K562 (cell line): ENCODE results near the gene AS3MT. TPM values are rescaled to one million over a fixed set of nuclear protein-coding genes. Genes with fewer than 3 reads are reported as not detected.

ENCODE experiments used
- ATAC-seq: fragments of 200-7000 bp; cut with Tn5 transposase; 3 replicates; pipeline ENCODE4 v1.9.1; 2020; ENCODE audit warnings: moderate library complexity
- BruUV-seq: library from RNA; stranded (reverse); fragments of 400-500 nt; replicated peaks from 2 replicates; lab custom pipeline; 2021; lab: Mats Ljungman, UMichigan
- CTCF ChIA-PET: fragments of 300-600 bp; formaldehyde crosslinking; extraction: SDS; loops from one replicate; lab custom pipeline; 2021; ENCODE audit warnings: low intra/inter-chr PET ratio; lab: Yijun Ruan, JAX
- POLR2A ChIA-PET: fragments of 300-600, 350-650 bp; sonication (Branson Sonifier 250); formaldehyde crosslinking; extraction: SDS; loops from one replicate; lab custom pipeline; 2021; ENCODE audit warnings: antibody characterized with exemption, inconsistent platforms; lab: Yijun Ruan, JAX
- DNase-seq, 4 experiments: peaks; one replicate each; pipeline versions ENCODE4 v3.0.0 to v3.0.0-alpha.2; 2011 to 2018; ENCODE audit warnings: low spot score in 3 of 4, mixed read lengths in 3 of 4; ENCODE audit errors: extremely low read depth in 1 of 4
- FAIRE-seq: peaks from 2 replicates; lab custom pipeline; 2011; peaks lifted over from hg19 to GRCh38; lab: Jason Lieb, UNC
- H2AFZ ChIP-seq: 2 replicates; pipeline ENCODE4 v1.6.0; 2011; ENCODE audit warnings: low read depth, low read length, control low read depth, inconsistent platforms
- H3K27ac ChIP-seq: fragments of 200-600 bp; 3 replicates; pipeline ENCODE4 v1.8.0; 2011; ENCODE audit warnings: low read depth, mild to moderate bottlenecking, control low read depth, inconsistent platforms, low read length, moderate library complexity, mixed read lengths; ENCODE audit errors: extremely low read depth
- H3K27me3 ChIP-seq, 2 experiments: fragments of 300-600 bp in 1 of 2; 2 replicates in 1 of 2; 3 replicates in 1 of 2; pipeline versions ENCODE4 v1.6.0 to v1.8.0; 2011; ENCODE audit warnings: inconsistent platforms in 2 of 2, low read length in 2 of 2, mild to moderate bottlenecking in 1 of 2, mixed read lengths in 1 of 2, moderate library complexity in 1 of 2; ENCODE audit not compliant: control insufficient read depth in 2 of 2, insufficient read depth in 2 of 2
- H3K36me3 ChIP-seq: fragments of 300-600 bp; 3 replicates; pipeline ENCODE4 v1.8.0; 2011; ENCODE audit warnings: mild to moderate bottlenecking, low read length, inconsistent platforms; ENCODE audit not compliant: control insufficient read depth, insufficient read depth
- H3K4me1 ChIP-seq, 2 experiments: fragments of 200-600 bp in 1 of 2; replicated peaks in 1 of 2; 2 replicates in 1 of 2; 3 replicates in 1 of 2; pipeline versions ENCODE4 v1.5.1 to v1.8.0; 2011; ENCODE audit warnings: inconsistent platforms in 2 of 2, low read length in 2 of 2, mild to moderate bottlenecking in 1 of 2, mixed read lengths in 1 of 2, moderate library complexity in 1 of 2; ENCODE audit not compliant: control insufficient read depth in 2 of 2, insufficient read depth in 2 of 2
- H3K4me2 ChIP-seq: 2 replicates; pipeline ENCODE4 v1.6.1; 2011; ENCODE audit warnings: low read length, control low read depth, inconsistent platforms, mixed read lengths; ENCODE audit not compliant: insufficient read depth
- H3K4me3 ChIP-seq: fragments of 200-600 bp; sonication (generic), shearing (Covaris generic); 2 replicates; pipeline ENCODE4 v1.5.1; 2016; ENCODE audit warnings: control low read depth, inconsistent platforms
- H3K79me2 ChIP-seq: fragments of 200-600 bp; 3 replicates; pipeline ENCODE4 v1.8.0; 2011; ENCODE audit warnings: low read length, inconsistent platforms; ENCODE audit not compliant: control insufficient read depth, insufficient read depth
- H3K9ac ChIP-seq, 2 experiments: 2 replicates each; pipeline versions ENCODE4 v1.6.0 to v1.6.1; 2011; ENCODE audit warnings: low read depth in 2 of 2, low read length in 2 of 2, control low read depth in 1 of 2, inconsistent platforms in 1 of 2, mild to moderate bottlenecking in 1 of 2, mixed read lengths in 1 of 2; ENCODE audit not compliant: insufficient read depth in 1 of 2
- H3K9me1 ChIP-seq: one replicate; pipeline ENCODE4 v1.6.0; 2011; ENCODE audit warnings: inconsistent platforms, mild to moderate bottlenecking, low read length, moderate library complexity; ENCODE audit not compliant: control insufficient read depth, insufficient read depth
- H3K9me3 ChIP-seq: replicated peaks from 2 replicates; pipeline ENCODE4 v1.5.1; 2011; ENCODE audit warnings: low read depth, low read length, inconsistent platforms; ENCODE audit not compliant: control insufficient read depth, insufficient read depth
- H4K20me1 ChIP-seq: replicated peaks from 2 replicates; pipeline ENCODE4 v1.6.1; 2011; ENCODE audit warnings: low read length, inconsistent platforms, mixed read lengths; ENCODE audit not compliant: control insufficient read depth, insufficient read depth
- DPF2 ChIP-seq: fragments of 450-650 bp; IDR thresholded peaks from 2 replicates; pipeline ENCODE4 v1.6.1; 2016
- HDAC2 ChIP-seq: fragments of 450-650 bp; IDR thresholded peaks from 2 replicates; pipeline ENCODE4 v1.6.1; 2016; ENCODE audit warnings: mild to moderate bottlenecking
- PPARD ChIP-seq: fragments of 250-450 bp; sonication (Bioruptor Pico); IDR thresholded peaks from 2 replicates; pipeline ENCODE4 v1.8.0; 2022; ENCODE audit warnings: inconsistent platforms, mild to moderate bottlenecking, moderate library complexity
- SMARCE1 ChIP-seq: fragments of 450-650 bp; IDR thresholded peaks from 2 replicates; pipeline ENCODE4 v1.7.1; 2016; ENCODE audit warnings: mild to moderate bottlenecking
- SP2 ChIP-seq: IDR thresholded peaks from 2 replicates; pipeline ENCODE4 v1.6.1; 2011; ENCODE audit warnings: mild to moderate bottlenecking, low read depth, low read length, moderate library complexity; ENCODE audit not compliant: poor library complexity, severe bottlenecking; ENCODE audit errors: extremely low read depth
- TBL1XR1 ChIP-seq, 2 experiments: IDR thresholded peaks; 2 replicates each; pipeline ENCODE4 v1.6.1; 2012; ENCODE audit warnings: improper control_type of control experiment in 2 of 2, low read length in 2 of 2, mild to moderate bottlenecking in 1 of 2
- ZNF354B ChIP-seq: fragments of 250-450 bp; sonication (Bioruptor Pico); IDR thresholded peaks from 2 replicates; pipeline ENCODE4 v1.4.0; 2020
- ZNF436 ChIP-seq: fragments of 250-450, 450-650 bp; sonication (Bioruptor Pico); formaldehyde crosslinking; IDR thresholded peaks from 2 replicates; pipeline ENCODE4 v1.7.0; 2020; ENCODE audit warnings: mild to moderate bottlenecking
- WGBS: fragments of 100-300 bp; shearing (Covaris generic); methylation state at CpG from one replicate; pipeline ENCODE4 v1.1.6; 2016; ENCODE audit warnings: low coverage, mixed read lengths; ENCODE audit not compliant: insufficient coverage; ENCODE audit errors: missing lambda C conversion rate; 5-methylcytosine and 5-hydroxymethylcytosine counted together
- in situ Hi-C: fragments of 300-500 bp; cut with MboI; formaldehyde crosslinking; loops from 4 replicates; pipeline ENCODE4 v1.15.0; 2018; ENCODE audit warnings: inconsistent platforms, mixed read lengths
- intact Hi-C: fragments of 100-400 bp; cut with micrococcal nuclease; formaldehyde crosslinking; loops from 2 replicates; pipeline ENCODE4 v1.14.2; 2022
- polyA plus RNA-seq, 8 experiments: library from polyadenylated mRNA; depleted of rRNA in 4 of 8; stranded (reverse) in 5 of 8; unstranded in 3 of 8; fragments of >200 nt; fragmentation: Nextera tagmentation in 2 of 8; fragmentation: Illumina TruSeq in 1 of 8; extraction: Ambion mirVana in 2 of 8; extraction: Trizol in 1 of 8; gene quantifications; 2 replicates each; pipeline versions ENCODE4 v1.2.1 to v1.2.3, GENCODE V29; 2011 to 2014; ENCODE audit warnings: inconsistent platforms in 1 of 8, missing spikeins in 1 of 8
- total RNA-seq, 7 experiments: library from RNA; depleted of rRNA in 6 of 7; stranded (reverse); fragments of >200 nt in 6 of 7; fragmentation: Illumina TruSeq in 2 of 7; extraction: Trizol in 2 of 7; gene quantifications; 2 replicates each; pipeline versions ENCODE4 v1.2.1 to v1.2.3, GENCODE V29; 2011 to 2021; ENCODE audit warnings: low replicate concordance in 1 of 7

Gene AS3MT
- total and polyA plus RNA-seq, 9 of the 15 experiments (the other 6 are each of a cell fraction or from before 2014, with no cell fraction given) = 0.04 to 0.33 (median 0.19) TPM; not detected in 2

GRCh38 chr10:102914781-102915180 lies 45.5 kb downstream of the AS3MT start:
- Histone ChIP-seq H2AFZ (no peak overlapping the region), H3K9ac (no peak overlapping the region), H3K79me2 (peaks cover 11% of the 10 kb centered on the region), H3K4me3 (no peak overlapping the region), H3K27me3 (no peaks in the 10 kb centered on the region), H3K4me1 (peaks cover 0 to 26% of the 10 kb centered on the region in 2 experiments; a peak in 3 of 5 replicates), H4K20me1 (no peaks in the 10 kb centered on the region), H3K36me3 (no peaks in the 10 kb centered on the region), H3K27ac (no peak overlapping the region), H3K9me1 (no peaks in the 10 kb centered on the region), H3K9me3 (no peaks in the 10 kb centered on the region), H3K4me2 (no peak overlapping the region)
- in situ Hi-C loops (loop anchor here (5.0 kb wide), 3 partner anchors 77 to 328 kb away; partner anchors contain the start of gene CYP17A1), intact Hi-C loops (loop anchor here (5.0 to 10.0 kb wide), 3 partner anchors 48 to 570 kb away; no protein-coding TSS in a partner anchor)
- FAIRE-seq (no peak), ATAC-seq (no peak), DNase-seq (no peak)
- BruUV-seq = no TSS peak
- ChIA-PET POLR2A (no interaction called here), CTCF (interaction anchor here (0.6 kb wide), 1 partner anchor 171 kb away, joined by 5 read pairs; the partner anchor contains the start of gene WBP1L)
- 60% methylated on average over 1 of the region's 1 CpG for WGBS
- no peak for TF ChIP-seq ZNF354B (CRISPR knock-in tag)
- TF ChIP-seq PPARD (CRISPR knock-in tag) = no peak
- no peak for TF ChIP-seq HDAC2
- no peak for TF ChIP-seq DPF2
- TF ChIP-seq TBL1XR1 (IDR thresholded peaks at IDR 0.05; ENCODE audit: low read length in 2 of 2) = no peak

DNA sequence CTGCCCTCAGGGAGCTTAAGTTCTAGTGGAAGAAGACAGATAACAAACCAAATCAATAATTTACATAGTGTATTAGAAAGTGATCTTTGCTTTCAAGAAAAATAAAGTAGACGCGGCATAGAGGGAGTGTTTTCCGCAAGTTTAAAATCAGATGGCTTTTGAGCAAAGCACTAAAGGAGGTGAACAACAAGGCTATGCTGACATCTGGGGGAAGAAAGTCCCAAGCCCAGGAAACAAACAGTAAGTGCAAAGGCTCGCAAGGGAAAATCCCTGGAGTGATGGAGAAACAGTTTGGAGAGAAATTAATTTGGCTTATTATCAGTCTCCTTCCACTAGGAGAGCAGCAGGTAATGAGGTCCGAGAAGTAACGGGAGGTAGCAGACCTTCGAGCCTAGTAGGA lies 46.9 kb downstream of the AS3MT start:
- no peak for FAIRE-seq
- no TSS peak for BruUV-seq
- Histone ChIP-seq H4K20me1 (no peaks in the 10 kb centered on the region), H3K36me3 (no peaks in the 10 kb centered on the region), H3K27me3 (no peaks in the 10 kb centered on the region), H3K4me1 (peaks cover 0 to 26% of the 10 kb centered on the region in 2 experiments; a peak in 3 of 5 replicates), H3K9ac (no peak overlapping the region), H3K79me2 (peaks cover 21% of the 10 kb centered on the region), H3K9me1 (no peaks in the 10 kb centered on the region), H3K4me2 (peak overlapping the region; percentile 29; the same call in 1 of the 2 replicates), H2AFZ (peak overlapping the region; percentile 85), H3K9me3 (no peaks in the 10 kb centered on the region), H3K4me3 (no peak overlapping the region), H3K27ac (no peak overlapping the region)
- DNase-seq = no peak
- in situ Hi-C loops = loop anchor here (5.0 kb wide), 3 partner anchors 79 to 326 kb away; partner anchors contain the start of gene CYP17A1
- ChIA-PET CTCF (interaction anchor here (3.7 kb wide), 1 partner anchor 153 kb away, joined by 61 read pairs; no protein-coding TSS in a partner anchor), POLR2A (no interaction called here)
- 86% methylated on average over 7 of the region's 7 CpGs for WGBS
- ATAC-seq = no peak
- intact Hi-C loops = loop anchor here (5.0 to 10.0 kb wide), 3 partner anchors 46 to 569 kb away; no protein-coding TSS in a partner anchor
- TF ChIP-seq ZNF436 (CRISPR knock-in tag) (no peak), SMARCE1 (no peak), SP2 (no peak)
